ENCODE data around the gene ILK. TPM values are rescaled to one million over a fixed set of nuclear protein-coding genes. Genes with fewer than 3 reads are reported as not detected.
A peak's percentile ranks its signal among the peaks of the same experiment; 100 is the strongest.

Gene ILK
- total and polyA plus RNA-seq, 2 of the 13 experiments (the other 11 are each of a cell fraction or from before 2014, with no cell fraction given) = 70.3 to 108 TPM

- peak; percentile 71 for TF ChIP-seq PAXIP1 (CRISPR knock-in tag; conservative IDR thresholded peaks at IDR 0.05)
- TF ChIP-seq GFI1 (CRISPR knock-in tag; IDR thresholded peaks at IDR 0.05; ENCODE audit: borderline replicate concordance) = no peak; the same call in 1 of the 2 replicates
- TF ChIP-seq FOXP1 (IDR thresholded peaks at IDR 0.05) = no peak
- TF ChIP-seq FOXP1 (CRISPR knock-in tag; IDR thresholded peaks at IDR 0.05) = peak; percentile 40; the same call in 1 of the 2 replicates
- no peak for TF ChIP-seq HNF1A (IDR thresholded peaks at IDR 0.05; ENCODE audit: low read depth)
- no peak for TF ChIP-seq HNF1A (CRISPR knock-in tag; IDR thresholded peaks at IDR 0.05; ENCODE audit: borderline replicate concordance)
- TF ChIP-seq ETV5 (CRISPR knock-in tag; IDR thresholded peaks at IDR 0.05; ENCODE audit: borderline replicate concordance) = peak; percentile 80; the same call in 1 of the 2 replicates
- peak; percentile 56 for TF ChIP-seq RARA (CRISPR knock-in tag; IDR thresholded peaks at IDR 0.05)
- TF ChIP-seq SALL1 (CRISPR knock-in tag; IDR thresholded peaks at IDR 0.05) = peak; percentile 44; the same call in 1 of the 2 replicates
- TF ChIP-seq ARID2 (CRISPR knock-in tag; IDR thresholded peaks at IDR 0.05; ENCODE audit: borderline replicate concordance) = no peak
- TF ChIP-seq ZBTB34 (CRISPR knock-in tag; IDR thresholded peaks at IDR 0.05) = no peak
- TF ChIP-seq, protein P1, sequence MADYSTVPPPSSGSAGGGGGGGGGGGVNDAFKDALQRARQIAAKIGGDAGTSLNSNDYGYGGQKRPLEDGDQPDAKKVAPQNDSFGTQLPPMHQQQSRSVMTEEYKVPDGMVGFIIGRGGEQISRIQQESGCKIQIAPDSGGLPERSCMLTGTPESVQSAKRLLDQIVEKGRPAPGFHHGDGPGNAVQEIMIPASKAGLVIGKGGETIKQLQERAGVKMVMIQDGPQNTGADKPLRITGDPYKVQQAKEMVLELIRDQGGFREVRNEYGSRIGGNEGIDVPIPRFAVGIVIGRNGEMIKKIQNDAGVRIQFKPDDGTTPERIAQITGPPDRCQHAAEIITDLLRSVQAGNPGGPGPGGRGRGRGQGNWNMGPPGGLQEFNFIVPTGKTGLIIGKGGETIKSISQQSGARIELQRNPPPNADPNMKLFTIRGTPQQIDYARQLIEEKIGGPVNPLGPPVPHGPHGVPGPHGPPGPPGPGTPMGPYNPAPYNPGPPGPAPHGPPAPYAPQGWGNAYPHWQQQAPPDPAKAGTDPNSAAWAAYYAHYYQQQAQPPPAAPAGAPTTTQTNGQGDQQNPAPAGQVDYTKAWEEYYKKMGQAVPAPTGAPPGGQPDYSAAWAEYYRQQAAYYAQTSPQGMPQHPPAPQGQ (CRISPR knock-in tag; IDR thresholded peaks at IDR 0.05; ENCODE audit: borderline replicate concordance) = no peak
Measured at GRCh38 chr11:6635082-6635932, 31.7 kb downstream of the ILK start (continued).
